Trophoblast cell (in vitro differentiated cells and primary cell): ENCODE results near the gene PTPRN2.

Experiments used
- DNase-seq, 2 donors: peaks; one replicate each; pipeline ENCODE4 v3.0.0-alpha.2; 2016
- H2AFZ ChIP-seq: 2 replicates; pipeline ENCODE4 v1.6.1; 2013; ENCODE audit warnings: low read length, moderate library complexity, mild to moderate bottlenecking; ENCODE audit not compliant: insufficient read depth, poor library complexity
- H2AK5ac ChIP-seq: 2 replicates; pipeline ENCODE4 v1.6.1; 2013; ENCODE audit warnings: mild to moderate bottlenecking, low read length
- H2BK120ac ChIP-seq: 2 replicates; pipeline ENCODE4 v1.6.1; 2013; ENCODE audit warnings: low read length, mild to moderate bottlenecking, moderate library complexity; ENCODE audit not compliant: insufficient read depth, poor library complexity
- H2BK12ac ChIP-seq: 2 replicates; pipeline ENCODE4 v1.6.1; 2013; ENCODE audit warnings: mild to moderate bottlenecking, low read length, moderate library complexity
- H2BK5ac ChIP-seq: 2 replicates; pipeline ENCODE4 v1.6.1; 2013; ENCODE audit warnings: low read length, low read depth, moderate library complexity, mild to moderate bottlenecking; ENCODE audit not compliant: poor library complexity
- H3K14ac ChIP-seq: 2 replicates; pipeline ENCODE4 v1.6.1; 2013; ENCODE audit warnings: mild to moderate bottlenecking, low read length
- H3K18ac ChIP-seq: 2 replicates; pipeline ENCODE4 v1.6.1; 2013; ENCODE audit warnings: mild to moderate bottlenecking, low read length
- H3K23ac ChIP-seq: 2 replicates; pipeline ENCODE4 v1.6.1; 2013; ENCODE audit warnings: low read length
- H3K27ac ChIP-seq: 2 replicates; pipeline ENCODE4 v1.5.1; 2013; ENCODE audit warnings: low read depth, mild to moderate bottlenecking, inconsistent platforms, low read length, moderate library complexity
- H3K27me3 ChIP-seq: 2 replicates; pipeline ENCODE4 v1.6.1; 2013; ENCODE audit warnings: inconsistent platforms, mild to moderate bottlenecking, low read length, moderate library complexity; ENCODE audit not compliant: insufficient read depth
- H3K36me3 ChIP-seq, 2 experiments: 1 replicate in 1 of 2; 2 replicates in 1 of 2; pipeline ENCODE4 v1.6.1; 2013; ENCODE audit warnings: low read length in 2 of 2, mild to moderate bottlenecking in 2 of 2, moderate library complexity in 1 of 2; ENCODE audit not compliant: insufficient read depth in 2 of 2, control insufficient read depth in 1 of 2
- H3K4ac ChIP-seq: 2 replicates; pipeline ENCODE4 v1.6.1; 2013; ENCODE audit warnings: low read depth, mild to moderate bottlenecking, low read length, moderate library complexity
- H3K4me1 ChIP-seq, 2 experiments: 1 replicate in 1 of 2; 2 replicates in 1 of 2; pipeline ENCODE4 v1.6.1; 2013; ENCODE audit warnings: low read length in 2 of 2, mild to moderate bottlenecking in 2 of 2, moderate library complexity in 1 of 2; ENCODE audit not compliant: insufficient read depth in 2 of 2, control insufficient read depth in 1 of 2
- H3K4me2 ChIP-seq: 2 replicates; pipeline ENCODE4 v1.6.1; 2013; ENCODE audit warnings: inconsistent platforms, mild to moderate bottlenecking, low read length, moderate library complexity
- H3K4me3 ChIP-seq: 2 replicates; pipeline ENCODE4 v1.5.1; 2013; ENCODE audit warnings: mild to moderate bottlenecking, low read depth, low read length, inconsistent platforms
- H3K79me1 ChIP-seq: one replicate; pipeline ENCODE4 v1.6.1; 2013; ENCODE audit warnings: low read length
- H3K79me2 ChIP-seq: 2 replicates; pipeline ENCODE4 v1.6.1; 2013; ENCODE audit warnings: low read length, mild to moderate bottlenecking; ENCODE audit not compliant: control insufficient read depth, insufficient read depth, poor library complexity
- H3K9ac ChIP-seq: 2 replicates; pipeline ENCODE4 v1.6.1; 2013; ENCODE audit warnings: mild to moderate bottlenecking, low read length
- H3K9me3 ChIP-seq: 2 replicates; pipeline ENCODE4 v1.6.1; 2013; ENCODE audit warnings: low read depth, mild to moderate bottlenecking, control low read depth, inconsistent platforms, low read length; ENCODE audit not compliant: insufficient read depth
- H4K12ac ChIP-seq: 2 replicates; pipeline ENCODE4 v1.6.1; 2013; ENCODE audit warnings: low read depth, mild to moderate bottlenecking, low read length, moderate library complexity
- H4K8ac ChIP-seq: 2 replicates; pipeline ENCODE4 v1.6.1; 2013; ENCODE audit warnings: low read depth, mild to moderate bottlenecking, low read length, moderate library complexity
- H4K91ac ChIP-seq: one replicate; pipeline ENCODE4 v1.6.1; 2013; ENCODE audit warnings: low read depth, mild to moderate bottlenecking, low read length, moderate library complexity
- WGBS: extraction: QIAGEN DNeasy Blood & Tissue Kit; methylation state at CpG from one replicate; pipeline ENCODE4 v1.1.7; 2013; ENCODE audit warnings: missing lambda C conversion rate; ENCODE audit not compliant: insufficient read length, insufficient coverage; ENCODE audit errors: extremely low coverage; 5-methylcytosine and 5-hydroxymethylcytosine counted together

The PTPRN2 gene

DNA sequence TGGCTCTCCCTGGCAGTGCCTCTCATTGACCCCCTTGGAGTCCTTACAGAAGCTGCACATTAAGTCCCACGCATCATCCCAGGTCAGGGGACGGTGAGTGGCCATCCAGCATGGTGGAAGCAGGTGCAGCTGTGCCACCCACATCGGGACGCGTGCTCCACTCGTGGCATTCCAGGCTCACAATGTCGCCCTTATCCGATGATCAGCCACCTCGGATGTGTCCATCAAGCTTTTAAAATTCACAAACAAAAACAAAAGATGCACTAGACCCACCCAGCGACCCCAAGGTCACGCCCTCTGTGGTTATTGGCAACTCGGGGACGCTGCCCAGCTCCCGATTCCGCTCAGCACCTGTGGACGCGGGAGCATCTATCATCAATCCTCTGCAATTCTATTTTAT is 530.9 kb downstream of the PTPRN2 start:
- Histone ChIP-seq H2BK12ac (no peak overlapping the region), H3K9me3 (peaks cover 36% of the 10 kb centered on the region), H3K9ac (no peak overlapping the region), H3K4me3 (no peak overlapping the region), H2AK5ac (no peak overlapping the region), H3K4me1 (no peaks in the 10 kb centered on the region), H3K79me1 (no peaks in the 10 kb centered on the region), H4K8ac (no peak overlapping the region), H4K91ac (no peak overlapping the region), H3K18ac (no peak overlapping the region), H3K14ac (no peak overlapping the region), H3K27ac (no peak overlapping the region), H2AFZ (no peak overlapping the region), H3K4ac (no peak overlapping the region), H3K79me2 (no peaks in the 10 kb centered on the region), H4K12ac (no peak overlapping the region), H3K4me2 (no peak overlapping the region), H3K23ac (no peak overlapping the region), H3K27me3 (no peaks in the 10 kb centered on the region), H3K36me3 (no peaks in the 10 kb centered on the region), H2BK5ac (no peak overlapping the region), H2BK120ac (no peak overlapping the region)
- no CpG with 5 or more reads among the region's 17 CpGs for WGBS
- no peak for DNase-seq

DNA sequence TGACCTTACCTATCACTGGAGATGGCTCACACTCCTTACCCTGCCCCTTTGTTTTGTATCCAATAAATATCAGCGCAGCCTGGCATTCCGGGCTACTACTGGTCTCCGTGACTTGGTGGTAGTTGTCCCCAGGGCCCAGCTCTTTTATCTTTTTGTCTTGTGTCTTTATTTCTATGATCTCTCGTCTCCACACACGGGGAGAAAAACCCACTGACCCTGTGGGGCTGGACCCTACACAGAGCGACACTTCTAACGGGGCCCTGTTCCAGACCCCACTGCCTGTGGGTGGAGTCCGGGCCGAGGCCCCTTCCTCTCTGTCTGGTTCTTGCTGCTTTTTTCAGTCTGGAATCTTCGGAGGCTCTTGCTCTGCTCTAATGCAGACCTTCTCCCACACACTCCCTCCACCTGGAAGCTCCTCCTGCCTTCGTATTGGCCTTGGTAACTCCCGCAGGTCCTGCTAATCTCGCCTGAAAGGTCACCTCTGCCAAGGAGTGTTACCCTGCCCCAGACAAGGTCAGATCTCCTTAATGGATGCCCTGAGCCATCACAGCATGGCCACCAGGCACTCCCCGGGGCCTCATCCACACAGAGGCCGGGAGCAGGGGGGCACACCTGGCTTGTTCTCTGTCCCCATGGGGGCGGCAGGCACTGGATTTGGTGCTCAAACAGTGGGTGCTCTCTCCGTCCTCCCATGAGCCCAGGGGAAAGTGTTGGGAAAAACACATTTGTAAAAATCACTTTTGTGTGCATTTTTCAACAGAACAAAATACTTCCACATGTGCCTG is 531.7 kb downstream of the PTPRN2 start:
- no peaks in the 10 kb centered on the region for H3K36me3 ChIP-seq
- H4K8ac ChIP-seq, result no peak overlapping the region
- H4K12ac ChIP-seq, result no peak overlapping the region
- H2BK120ac ChIP-seq, result no peak overlapping the region
- no peak overlapping the region for H3K4me2 ChIP-seq
- no peaks in the 10 kb centered on the region for H3K79me1 ChIP-seq
- H3K4me1 ChIP-seq, result no peaks in the 10 kb centered on the region
- no peak overlapping the region for H3K9ac ChIP-seq
- H2AK5ac ChIP-seq, result no peak overlapping the region
- no peak overlapping the region for H2AFZ ChIP-seq
- no peak overlapping the region for H3K18ac ChIP-seq
- no peak overlapping the region for H3K14ac ChIP-seq
- H3K9me3 ChIP-seq, result peaks cover 27% of the 10 kb centered on the region
- H4K91ac ChIP-seq, result no peak overlapping the region
- no peak overlapping the region for H3K4me3 ChIP-seq
- H3K27me3 ChIP-seq, result no peaks in the 10 kb centered on the region
- H2BK12ac ChIP-seq, result no peak overlapping the region
- H2BK5ac ChIP-seq, result no peak overlapping the region
- no peaks in the 10 kb centered on the region for H3K79me2 ChIP-seq
- H3K27ac ChIP-seq, result no peak overlapping the region
- no CpG with 5 or more reads among the region's 17 CpGs for WGBS
- no peak overlapping the region for H3K23ac ChIP-seq
- no peak for DNase-seq
- H3K4ac ChIP-seq, result no peak overlapping the region

DNA sequence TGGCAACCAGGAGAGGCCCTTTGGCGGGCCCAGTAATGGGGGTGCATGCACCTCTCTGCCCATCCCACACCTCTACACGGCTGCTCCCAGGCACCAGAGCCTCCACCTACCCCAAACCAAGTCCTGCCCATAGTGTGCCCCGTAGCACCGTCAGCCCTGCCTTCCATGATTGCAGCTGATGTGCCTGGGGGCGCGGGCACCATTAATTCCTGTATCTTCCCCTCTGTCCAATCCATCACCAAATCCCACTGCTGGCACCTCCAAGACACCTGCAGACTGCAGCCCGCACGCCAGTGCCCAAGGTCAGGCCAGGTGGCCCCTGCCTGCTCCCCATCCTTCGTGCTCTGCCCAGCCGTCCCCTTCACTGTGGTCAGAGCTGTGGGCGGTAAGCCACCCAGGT is 533.0 kb downstream of the PTPRN2 start:
- no peak overlapping the region for H2AFZ ChIP-seq
- no peak overlapping the region for H3K4me3 ChIP-seq
- no peak overlapping the region for H2BK5ac ChIP-seq
- no peak overlapping the region for H4K12ac ChIP-seq
- no peak overlapping the region for H4K91ac ChIP-seq
- no peak overlapping the region for H4K8ac ChIP-seq
- peaks cover 23% of the 10 kb centered on the region for H3K9me3 ChIP-seq
- H3K27me3 ChIP-seq, result no peaks in the 10 kb centered on the region
- H3K23ac ChIP-seq, result no peak overlapping the region
- no peak for DNase-seq
- no peaks in the 10 kb centered on the region for H3K79me1 ChIP-seq
- H3K4me1 ChIP-seq, result no peaks in the 10 kb centered on the region
- H3K14ac ChIP-seq, result no peak overlapping the region
- H3K4me2 ChIP-seq, result no peak overlapping the region
- no peak overlapping the region for H3K9ac ChIP-seq
- H3K4ac ChIP-seq, result no peak overlapping the region
- no peaks in the 10 kb centered on the region for H3K36me3 ChIP-seq
- no peaks in the 10 kb centered on the region for H3K79me2 ChIP-seq
- no CpG with 5 or more reads among the region's 11 CpGs for WGBS
- H2BK12ac ChIP-seq, result no peak overlapping the region
- no peak overlapping the region for H3K18ac ChIP-seq
- H3K27ac ChIP-seq, result no peak overlapping the region
- no peak overlapping the region for H2BK120ac ChIP-seq
- no peak overlapping the region for H2AK5ac ChIP-seq

DNA sequence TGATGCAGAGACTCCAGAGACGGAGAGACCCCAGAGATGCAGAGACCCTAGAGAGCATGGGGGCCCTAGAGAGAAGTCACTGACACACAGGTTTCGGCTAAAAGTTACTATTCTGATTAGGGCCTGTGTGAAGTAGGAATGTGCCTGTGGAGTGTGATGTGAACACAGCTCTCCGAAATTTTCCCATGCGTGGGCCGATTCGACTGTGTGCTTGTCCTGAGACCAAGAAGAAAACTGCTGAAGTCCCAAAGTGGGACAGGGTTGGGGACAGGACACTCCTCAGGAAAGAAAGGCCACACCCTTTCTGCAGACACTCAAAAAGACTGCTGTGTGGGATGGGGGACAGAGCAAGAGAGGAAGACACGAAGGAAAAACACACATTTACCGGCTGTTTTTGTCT is 533.5 kb downstream of the PTPRN2 start:
- H4K91ac ChIP-seq, result no peak overlapping the region
- WGBS, result no CpG with 5 or more reads among the region's 8 CpGs
- DNase-seq, result no peak
- no peaks in the 10 kb centered on the region for H3K27me3 ChIP-seq
- no peak overlapping the region for H2BK120ac ChIP-seq
- no peaks in the 10 kb centered on the region for H3K36me3 ChIP-seq
- H3K4me3 ChIP-seq, result no peak overlapping the region
- H3K18ac ChIP-seq, result no peak overlapping the region
- H2BK5ac ChIP-seq, result no peak overlapping the region
- no peak overlapping the region for H3K9ac ChIP-seq
- H3K23ac ChIP-seq, result no peak overlapping the region
- peaks cover 23% of the 10 kb centered on the region for H3K9me3 ChIP-seq
- no peak overlapping the region for H3K27ac ChIP-seq
- no peaks in the 10 kb centered on the region for H3K79me2 ChIP-seq
- no peaks in the 10 kb centered on the region for H3K79me1 ChIP-seq
- H2BK12ac ChIP-seq, result no peak overlapping the region
- H3K4ac ChIP-seq, result no peak overlapping the region
- peak overlapping the region; percentile 6 for H3K4me2 ChIP-seq
- H4K12ac ChIP-seq, result no peak overlapping the region
- H2AK5ac ChIP-seq, result no peak overlapping the region
- no peaks in the 10 kb centered on the region for H3K4me1 ChIP-seq
- H3K14ac ChIP-seq, result no peak overlapping the region
- no peak overlapping the region for H4K8ac ChIP-seq
- H2AFZ ChIP-seq, result no peak overlapping the region
